Caki2 (cell line): Measurements from ENCODE around the gene MEGF6. TPM values are rescaled to one million over a fixed set of nuclear protein-coding genes. Genes with fewer than 3 reads are reported as not detected.

Experiments
- DNase-seq: peaks from one replicate; pipeline ENCODE4 v3.0.0-alpha.2; 2015; ENCODE audit warnings: low read depth
- in situ Hi-C: cut with HindIII; loops from 2 replicates; pipeline ENCODE4 v1.10.0; 2016; ENCODE audit warnings: low sequenced_read_pairs, low pct_unique_long_range_greater_than_20kb, mixed read lengths
- total RNA-seq: library from RNA; depleted of rRNA; stranded (reverse); fragments of >200 nt; shearing (Covaris generic); gene quantifications from 2 replicates; pipeline ENCODE4 v1.2.3, GENCODE V29; 2014; ENCODE audit warnings: low replicate concordance

The MEGF6 gene
- total RNA-seq, 1 experiment from 2014 or later = 21.0 TPM

- in situ Hi-C loops = no loop called here
- no peak for DNase-seq
Observed at GRCh38 chr1:3617806-3618345, 6.6 kb upstream of the MEGF6 start.

- no peak for DNase-seq
- in situ Hi-C loops = no loop called here
Observed at GRCh38 chr1:3616861-3617260, 5.6 kb upstream of the MEGF6 start.

DNA sequence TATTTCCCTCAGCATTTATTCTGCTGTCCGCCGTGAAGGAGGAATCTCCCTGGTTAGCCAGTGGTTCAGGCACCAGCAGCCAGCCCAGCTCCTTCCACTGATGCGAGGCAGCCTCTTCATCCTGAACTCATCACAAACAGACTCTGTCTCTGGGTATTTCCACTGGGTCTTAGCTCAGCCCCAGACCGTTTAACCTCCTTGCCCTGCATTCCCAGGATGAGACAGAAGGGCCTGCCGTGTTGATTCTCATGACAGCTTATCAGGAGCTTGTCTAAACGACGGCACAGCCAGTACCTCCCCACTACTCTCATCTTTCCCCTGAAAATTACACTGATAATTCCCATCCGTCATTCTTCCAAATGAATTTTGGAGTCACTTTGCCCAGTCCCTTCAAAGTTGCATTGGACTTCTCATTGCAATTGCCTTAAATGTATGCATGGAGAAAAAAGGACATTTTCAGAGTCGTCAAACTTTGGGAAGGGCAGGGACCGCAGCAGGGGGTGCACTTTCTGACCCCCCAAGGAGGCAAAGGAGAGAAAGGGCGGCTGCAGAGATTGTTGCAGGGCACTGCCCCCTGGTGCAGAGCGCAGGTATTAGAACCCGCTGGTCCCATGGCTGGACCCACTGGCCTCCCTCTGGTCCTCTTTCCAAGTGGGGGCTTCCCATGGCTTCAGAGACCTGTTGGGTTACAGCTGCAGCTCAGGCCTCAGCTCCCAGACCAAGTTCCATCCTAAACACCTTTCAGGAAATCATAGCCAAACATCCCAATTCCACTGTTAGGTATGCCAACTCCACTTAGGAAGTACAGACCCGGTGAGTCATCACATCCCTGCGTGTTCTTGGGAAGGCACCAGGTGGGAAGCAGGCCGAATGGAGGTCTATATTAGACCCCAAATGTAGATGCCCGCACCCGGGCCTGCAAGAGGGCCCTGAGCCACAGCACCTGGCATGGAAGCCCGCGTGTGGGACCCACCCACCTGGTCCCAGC lies 3.7 kb upstream of the MEGF6 start:
- DNase-seq = no peak
- in situ Hi-C loops = no loop called here

GRCh38 chr1:3612123-3612522 lies 815 bp upstream of the MEGF6 start:
- no peak for DNase-seq
- in situ Hi-C loops = no loop called here

DNA sequence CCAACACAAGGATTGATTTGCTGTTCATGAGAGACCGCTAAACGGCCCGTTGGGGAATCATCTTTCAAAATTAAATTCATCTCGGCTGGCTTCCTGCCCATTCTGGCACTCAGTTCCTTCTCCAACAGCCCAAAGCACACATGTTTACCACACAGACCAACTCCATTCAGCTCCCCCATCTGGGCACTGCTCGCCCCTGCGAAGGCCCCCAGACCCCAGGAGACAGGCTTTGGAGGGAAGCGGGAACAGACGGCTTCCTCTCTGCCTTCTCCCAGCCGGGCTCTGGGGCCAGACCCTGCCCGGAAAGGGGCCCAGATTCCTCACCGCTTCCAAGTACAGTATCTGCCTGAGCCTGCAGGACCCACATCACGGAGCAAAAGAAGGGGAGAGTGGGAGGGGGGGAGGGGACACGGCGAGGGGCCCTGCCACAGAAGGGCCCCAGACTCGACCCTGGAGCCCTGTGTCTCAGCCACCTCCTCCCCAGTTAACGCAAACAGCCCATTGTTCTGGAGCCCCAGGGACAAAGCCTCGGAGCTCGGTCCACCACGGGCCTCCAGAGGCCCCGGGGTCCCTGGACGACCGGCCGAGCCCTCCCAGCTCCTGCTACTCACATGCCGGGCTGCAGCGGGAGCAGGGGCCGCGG lies 660 bp downstream of the MEGF6 start:
- in situ Hi-C loops = no loop called here
- DNase-seq = no peak

- no peak for DNase-seq
- in situ Hi-C loops = no loop called here
Observed at GRCh38 chr1:3609769-3610526, 1.4 kb downstream of the MEGF6 start.

DNA sequence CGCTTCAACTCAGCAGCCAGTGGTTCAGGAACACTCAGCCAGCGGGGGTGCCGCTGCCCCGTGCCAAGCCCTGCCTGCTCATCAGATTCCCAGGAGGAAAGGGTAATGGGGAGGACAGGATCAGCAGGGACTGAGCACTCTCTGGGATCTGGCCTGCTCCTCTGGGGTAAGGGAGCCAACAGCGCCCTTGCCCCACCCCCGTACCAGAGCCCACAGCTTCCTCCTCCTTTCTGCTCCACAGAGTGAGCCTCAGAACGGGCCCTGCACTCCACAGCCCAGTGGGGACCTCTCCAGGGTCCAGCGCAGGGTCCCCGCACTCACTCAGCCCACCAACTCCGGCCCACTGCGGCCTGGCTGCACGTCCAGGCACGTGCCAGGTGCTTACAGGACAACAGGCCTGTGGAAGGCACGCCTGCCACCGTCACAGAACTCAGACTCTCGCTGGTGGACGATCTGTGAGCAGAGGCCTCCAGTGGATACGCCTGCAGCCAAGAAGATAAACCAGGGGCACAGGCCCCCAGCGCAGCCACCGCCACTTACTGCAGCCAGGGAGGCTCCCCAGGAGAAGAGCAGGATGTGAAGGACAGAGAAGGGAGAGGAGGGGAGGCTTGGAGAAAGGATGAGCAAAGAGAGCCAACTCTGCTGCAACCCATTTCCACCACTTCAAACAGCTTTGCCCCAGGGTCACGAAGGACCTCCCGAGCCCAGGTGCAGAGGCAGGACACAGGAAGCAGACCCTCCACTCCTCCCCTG lies 2.1 kb downstream of the MEGF6 start:
- no peak for DNase-seq
- in situ Hi-C loops = no loop called here

- no peak for DNase-seq
- in situ Hi-C loops = no loop called here
Observed at GRCh38 chr1:3608154-3608553, 3.2 kb downstream of the MEGF6 start.

DNA sequence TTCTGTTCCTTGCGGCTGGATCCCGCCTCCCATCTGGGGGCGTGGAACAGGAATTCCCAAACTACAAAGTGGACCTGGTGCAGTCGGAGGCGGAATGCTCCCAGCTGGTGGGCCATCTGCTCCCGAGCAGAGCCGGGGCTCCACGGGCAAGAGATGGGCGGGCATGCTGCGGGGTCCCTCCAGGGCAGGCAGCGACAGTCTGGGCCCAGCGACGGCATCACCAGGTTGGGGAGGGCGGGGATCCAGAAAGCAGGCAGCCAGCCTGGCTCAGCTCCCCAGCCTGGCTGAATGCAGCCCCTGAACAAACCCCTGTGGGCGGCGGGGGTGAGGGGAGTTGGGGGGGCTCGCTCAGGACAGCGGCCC lies 3.6 kb downstream of the MEGF6 start:
- no peak for DNase-seq
- in situ Hi-C loops = no loop called here

- in situ Hi-C loops = no loop called here
Observed at GRCh38 chr1:3606779-3607702, 4.3 kb downstream of the MEGF6 start.

DNA sequence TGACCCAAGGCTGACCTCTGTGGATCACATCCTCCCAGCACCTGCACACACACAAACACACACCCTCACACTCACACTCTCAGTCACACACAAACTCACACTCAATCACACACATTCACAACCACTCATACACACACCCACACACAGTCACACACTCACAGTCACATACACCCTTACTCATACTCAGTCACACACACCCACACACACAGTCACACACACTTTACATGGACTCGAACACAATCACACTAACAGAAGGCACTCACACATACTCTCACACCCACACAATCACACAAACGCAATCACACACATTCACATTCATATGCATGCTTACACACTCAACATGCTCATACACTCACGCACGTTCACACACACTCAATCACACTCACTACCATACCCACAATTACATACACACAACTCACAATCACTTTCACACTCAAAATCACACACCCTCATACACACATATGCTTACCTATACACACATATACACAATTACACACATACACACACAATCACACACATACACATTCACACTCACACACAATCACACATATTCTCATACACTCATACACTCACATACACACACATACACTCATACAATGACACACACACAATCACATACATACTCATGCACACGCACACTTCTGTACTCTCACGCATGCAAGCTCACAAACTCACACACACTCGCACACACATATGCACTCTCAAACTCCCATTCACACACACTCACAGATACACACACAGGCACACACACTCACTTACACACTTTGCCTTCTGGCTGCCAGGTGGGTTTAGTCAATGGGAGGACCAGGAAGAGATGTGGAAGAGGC lies 6.1 kb downstream of the MEGF6 start:
- in situ Hi-C loops = no loop called here
- no peak for DNase-seq

More at GRCh38 chr1:3606779-3607702, 4.3 kb downstream of the MEGF6 start:
- no peak for DNase-seq

- no peak for DNase-seq
- in situ Hi-C loops = no loop called here
Observed at GRCh38 chr1:3604468-3604974, 6.8 kb downstream of the MEGF6 start.

DNA sequence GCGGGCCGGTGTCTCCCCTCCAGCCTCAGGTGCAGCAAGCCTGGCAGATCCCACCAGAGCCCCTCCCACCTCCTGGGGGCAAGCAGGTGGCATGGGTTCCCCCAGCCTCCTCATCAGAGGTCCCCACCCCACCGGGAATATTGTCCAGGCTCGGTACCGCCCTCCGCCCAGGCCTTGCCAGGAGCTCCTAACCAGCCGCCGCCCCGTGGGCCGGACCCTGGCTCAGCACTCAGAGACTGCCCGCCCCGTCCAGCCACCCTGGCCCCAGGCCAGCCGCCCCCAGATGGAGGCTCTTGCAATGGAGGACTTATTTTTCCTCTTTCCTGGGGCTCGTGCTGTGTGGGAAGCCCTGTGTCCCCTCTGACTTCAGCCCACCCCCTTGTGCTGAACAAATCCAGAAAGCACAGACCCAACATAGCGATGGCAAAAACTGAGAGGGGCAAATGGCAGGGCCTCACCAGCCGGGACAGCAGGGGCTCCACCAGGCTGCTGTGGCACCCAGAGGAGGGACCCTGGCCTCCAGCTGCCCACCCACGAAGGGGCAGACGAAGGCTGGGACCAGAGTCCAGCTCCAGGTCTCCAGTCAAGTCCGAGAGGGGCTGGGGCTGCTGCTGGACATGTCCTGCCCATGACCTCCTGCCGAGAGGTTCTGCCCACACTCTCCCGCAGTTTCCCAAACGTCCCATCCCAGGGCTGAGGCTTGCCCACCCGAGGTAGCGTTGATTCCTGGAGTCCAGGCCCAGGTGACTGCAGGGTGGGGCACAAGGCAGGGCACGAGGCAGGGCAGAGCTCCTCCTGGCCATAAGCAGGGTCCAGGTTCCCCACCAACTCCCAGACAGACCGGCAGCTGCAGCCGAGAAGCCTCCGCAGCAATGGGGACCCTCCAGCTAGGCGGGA lies 7.5 kb downstream of the MEGF6 start:
- DNase-seq = no peak
- in situ Hi-C loops = no loop called here

DNA sequence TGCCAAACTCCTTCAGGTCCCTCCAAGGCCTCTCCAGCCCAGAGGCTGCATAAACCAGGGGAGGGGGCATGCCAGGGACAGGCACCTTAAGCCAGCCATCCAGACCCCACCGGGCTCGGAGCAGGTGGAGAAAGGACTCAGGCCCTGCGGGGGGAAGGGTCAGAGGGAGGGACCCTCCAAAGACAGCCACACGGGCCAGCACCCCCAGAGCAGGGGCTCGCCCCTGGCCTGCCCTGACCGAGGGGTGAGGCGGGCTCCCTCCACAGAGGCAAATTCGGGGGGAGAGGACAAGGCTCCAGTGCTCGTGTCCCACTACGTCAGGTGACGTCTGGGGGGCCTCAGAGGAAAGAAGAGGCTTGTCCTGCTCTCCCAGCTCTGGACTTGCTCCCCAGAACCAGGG lies 8.2 kb downstream of the MEGF6 start:
- in situ Hi-C loops = no loop called here
- no peak for DNase-seq

- no peak for DNase-seq
- in situ Hi-C loops = no loop called here
Observed at GRCh38 chr1:3602375-3602774, 8.9 kb downstream of the MEGF6 start.
